Lung (tissue), 12 donors: ENCODE measurements around the gene CHST7. TPM values are rescaled to one million over a fixed set of nuclear protein-coding genes. Genes with fewer than 3 reads are reported as not detected.

Experiments
- ATAC-seq: fragments of 200-7000 bp; cut with Tn5 transposase; one replicate; pipeline ENCODE4 v1.9.1; 2020; ENCODE audit warnings: moderate number of reproducible peaks; ENCODE audit not compliant: insufficient read depth, low FRiP score
- DNase-seq, 3 donors: peaks; one replicate each; pipeline ENCODE4 v3.0.0-alpha.2; 2013 to 2017
- H3K27ac ChIP-seq, 2 donors: one replicate each; pipeline ENCODE4 v1.5.1; 2013; ENCODE audit warnings: mild to moderate bottlenecking in 2 of 2, moderate library complexity in 2 of 2, control low read depth in 1 of 2, inconsistent platforms in 1 of 2, low read depth in 1 of 2, low read length in 1 of 2
- H3K27me3 ChIP-seq, 3 donors: one replicate each; pipeline ENCODE4 v1.5.1; 2013; ENCODE audit warnings: low read length in 2 of 3; ENCODE audit not compliant: control insufficient read depth in 3 of 3, insufficient read depth in 3 of 3
- H3K36me3 ChIP-seq, 4 donors: one replicate each; pipeline ENCODE4 v1.5.1; 2013; ENCODE audit warnings: low read length in 4 of 4, mild to moderate bottlenecking in 1 of 4, moderate library complexity in 1 of 4; ENCODE audit not compliant: control insufficient read depth in 4 of 4, insufficient read depth in 4 of 4
- H3K4me1 ChIP-seq, 5 donors: one replicate each; pipeline ENCODE4 v1.5.1; 2013; ENCODE audit warnings: low read length in 5 of 5, mild to moderate bottlenecking in 2 of 5, moderate library complexity in 1 of 5; ENCODE audit not compliant: control insufficient read depth in 5 of 5, insufficient read depth in 5 of 5
- H3K4me3 ChIP-seq: one replicate; pipeline ENCODE4 v1.5.1; 2013; ENCODE audit warnings: mild to moderate bottlenecking, control low read depth, moderate library complexity
- H3K9ac ChIP-seq, 2 donors: one replicate each; pipeline ENCODE4 v1.5.1; 2013; ENCODE audit warnings: low read length in 2 of 2, control low read depth in 1 of 2; ENCODE audit not compliant: insufficient read depth in 1 of 2
- H3K9me3 ChIP-seq, 4 donors: one replicate each; pipeline ENCODE4 v1.5.1; 2013; ENCODE audit warnings: low read length in 3 of 4, mild to moderate bottlenecking in 1 of 4, moderate library complexity in 1 of 4; ENCODE audit not compliant: control insufficient read depth in 4 of 4, insufficient read depth in 3 of 4
- WGBS, 2 donors: extraction: QIAGEN DNeasy Blood & Tissue Kit; methylation state at CpG; one replicate each; pipeline ENCODE4 v1.1.7; 2013; 5-methylcytosine and 5-hydroxymethylcytosine counted together
- polyA plus RNA-seq, 2 donors: library from polyadenylated mRNA; stranded (reverse); fragments of 200-250 nt; gene quantifications; one replicate each; pipeline ENCODE4 v1.2.1, GENCODE V29; 2013
- total RNA-seq, 2 donors: library from RNA; depleted of rRNA in 1 of 2; stranded (reverse); fragments of >200 nt in 1 of 2; gene quantifications; one replicate each; pipeline ENCODE4 v1.2.1, GENCODE V29; 2014 to 2021
- TF ChIP-seq, protein P1 (sequence below): IDR thresholded peaks from 2 replicates; pipeline ENCODE4 v1.5.1; 2012; ENCODE audit warnings: mild to moderate bottlenecking; ENCODE audit errors: control extremely low read depth, extremely low read depth
- donor health status: control.
- donor health status: control.
- donor health status: Bipolar disorder and iron deficiency.
- donor health status: healthy.
- donor health status: DM: yes; HTN: yes; CAD: no.

Gene CHST7
- total and polyA plus RNA-seq, 4 donors, result 2.0 to 8.5 (median 7.9) TPM

DNA sequence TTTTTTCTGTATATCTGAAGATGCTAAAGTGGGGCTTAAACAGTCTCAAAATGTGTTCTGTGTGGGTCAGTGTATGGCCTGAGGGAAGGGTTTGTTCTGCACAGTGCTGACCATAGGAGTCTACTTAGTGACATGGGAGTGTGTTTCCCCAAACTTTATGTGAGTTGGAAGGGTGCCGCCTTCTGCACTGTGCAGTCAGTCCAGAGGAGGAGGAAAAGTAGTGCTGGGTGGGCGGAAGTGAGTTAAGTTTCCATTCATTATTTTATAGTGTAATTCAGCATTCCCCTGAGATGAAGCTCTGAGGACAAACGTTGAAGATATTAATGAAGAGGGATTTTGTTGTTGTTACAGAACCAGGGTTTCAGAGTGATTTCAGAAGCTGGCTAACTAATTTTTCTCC is 2.9 kb downstream of the CHST7 start:
- ATAC-seq (no peak), DNase-seq (no peak)
- TF ChIP-seq, protein P1, sequence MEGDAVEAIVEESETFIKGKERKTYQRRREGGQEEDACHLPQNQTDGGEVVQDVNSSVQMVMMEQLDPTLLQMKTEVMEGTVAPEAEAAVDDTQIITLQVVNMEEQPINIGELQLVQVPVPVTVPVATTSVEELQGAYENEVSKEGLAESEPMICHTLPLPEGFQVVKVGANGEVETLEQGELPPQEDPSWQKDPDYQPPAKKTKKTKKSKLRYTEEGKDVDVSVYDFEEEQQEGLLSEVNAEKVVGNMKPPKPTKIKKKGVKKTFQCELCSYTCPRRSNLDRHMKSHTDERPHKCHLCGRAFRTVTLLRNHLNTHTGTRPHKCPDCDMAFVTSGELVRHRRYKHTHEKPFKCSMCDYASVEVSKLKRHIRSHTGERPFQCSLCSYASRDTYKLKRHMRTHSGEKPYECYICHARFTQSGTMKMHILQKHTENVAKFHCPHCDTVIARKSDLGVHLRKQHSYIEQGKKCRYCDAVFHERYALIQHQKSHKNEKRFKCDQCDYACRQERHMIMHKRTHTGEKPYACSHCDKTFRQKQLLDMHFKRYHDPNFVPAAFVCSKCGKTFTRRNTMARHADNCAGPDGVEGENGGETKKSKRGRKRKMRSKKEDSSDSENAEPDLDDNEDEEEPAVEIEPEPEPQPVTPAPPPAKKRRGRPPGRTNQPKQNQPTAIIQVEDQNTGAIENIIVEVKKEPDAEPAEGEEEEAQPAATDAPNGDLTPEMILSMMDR, result no peak
- WGBS, 2 donors, result 48 to 78% methylated on average over 3 of the region's 3 CpGs
- Histone ChIP-seq H3K27me3 (peaks cover 0 to 12% (median 2%) of the 10 kb centered on the region in 3 donors), H3K4me1 (peaks cover 2 to 7% (median 4%) of the 10 kb centered on the region in 5 donors), H3K9ac (no peak overlapping the region), H3K9me3 (peaks cover 0 to 11% (median 0%) of the 10 kb centered on the region in 4 donors), H3K4me3 (no peak overlapping the region), H3K36me3 (no peaks in the 10 kb centered on the region), H3K27ac (peak overlapping the region in 1 of 2 donors; percentile 89)

DNA sequence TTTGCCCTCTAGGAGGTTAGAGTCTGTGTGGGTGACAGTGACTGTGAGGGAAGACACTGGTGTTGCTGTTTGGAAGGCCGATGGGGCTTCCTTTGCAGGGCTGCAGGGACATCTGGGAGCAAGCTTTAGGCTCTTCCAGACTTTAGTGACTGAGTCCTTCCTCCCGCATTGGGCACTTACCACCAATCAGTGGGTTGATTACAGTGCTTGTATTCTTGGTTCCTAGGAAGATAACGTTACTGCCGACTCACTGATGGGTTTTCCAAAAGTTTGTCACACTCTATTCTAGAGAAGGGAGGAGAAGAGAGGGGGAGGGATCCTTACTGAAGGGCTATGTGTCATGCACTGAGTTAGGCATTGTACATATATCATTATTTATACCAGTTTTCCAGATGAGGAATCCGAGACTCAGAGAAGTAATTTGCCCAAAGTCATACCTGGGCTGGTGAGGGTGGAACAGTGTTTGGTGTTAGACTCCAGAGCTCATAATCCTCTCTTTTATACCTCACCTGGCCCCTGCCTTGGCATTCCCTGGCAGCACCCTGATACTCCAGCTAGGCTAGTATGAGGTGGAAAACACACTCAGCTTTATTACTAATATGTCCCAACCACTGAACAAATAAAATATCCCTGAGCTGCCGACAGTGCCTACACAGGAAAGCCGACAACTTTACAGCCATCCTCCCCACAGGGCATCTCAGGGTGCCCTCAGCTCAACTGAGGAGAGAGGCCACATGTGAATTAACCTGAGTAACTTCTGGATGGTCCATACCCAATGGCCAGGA is 3.8 kb downstream of the CHST7 start:
- Histone ChIP-seq H3K27me3 (peaks cover 0 to 9% (median 2%) of the 10 kb centered on the region in 3 donors), H3K4me1 (peaks cover 2 to 9% (median 7%) of the 10 kb centered on the region in 5 donors), H3K9me3 (peaks cover 0 to 11% (median 0%) of the 10 kb centered on the region in 4 donors), H3K9ac (no peak overlapping the region), H3K4me3 (no peak overlapping the region), H3K36me3 (no peaks in the 10 kb centered on the region), H3K27ac (peak overlapping the region in 1 of 2 donors; percentile 87)
- 70 to 85% methylated on average over 7 of the region's 7 CpGs for WGBS, 2 donors
- DNase-seq, result no peak
- no peak for ATAC-seq
- TF ChIP-seq, protein P1, result no peak

DNA sequence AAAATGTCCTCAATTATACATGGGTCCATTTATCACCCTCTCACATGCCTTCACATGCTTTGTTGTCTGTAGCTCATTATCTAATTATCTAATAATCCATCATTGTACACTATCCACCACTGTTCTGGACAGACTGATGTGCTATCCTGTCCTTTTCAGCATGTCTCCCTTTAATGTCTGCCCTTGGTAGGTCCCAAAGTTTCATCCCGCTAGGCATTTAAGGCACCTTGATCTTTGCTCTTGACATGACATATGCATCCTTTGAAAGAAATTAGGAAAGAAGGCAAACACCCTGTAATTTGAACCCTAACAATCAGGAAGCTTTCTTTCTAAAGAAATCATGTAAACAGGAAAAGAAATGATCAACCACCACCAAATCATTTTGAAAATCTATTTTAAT is 5.7 kb downstream of the CHST7 start:
- no peak overlapping the region for H3K27ac ChIP-seq
- 76 to 78% methylated on average over 1 of the region's 1 CpG for WGBS, 2 donors
- no peaks in the 10 kb centered on the region for H3K36me3 ChIP-seq
- H3K4me3 ChIP-seq, result no peak overlapping the region
- no peak for ATAC-seq
- DNase-seq, result no peak
- H3K9me3 ChIP-seq, result peaks cover 0 to 4% (median 0%) of the 10 kb centered on the region in 4 donors
- no peak overlapping the region for H3K9ac ChIP-seq
- H3K27me3 ChIP-seq, result peaks cover 0 to 8% (median 0%) of the 10 kb centered on the region in 3 donors
- TF ChIP-seq, protein P1, result no peak
- peaks cover 0 to 20% (median 12%) of the 10 kb centered on the region in 5 donors for H3K4me1 ChIP-seq
